ENCODE data around the gene KRT39.

The KRT39 gene

DNA sequence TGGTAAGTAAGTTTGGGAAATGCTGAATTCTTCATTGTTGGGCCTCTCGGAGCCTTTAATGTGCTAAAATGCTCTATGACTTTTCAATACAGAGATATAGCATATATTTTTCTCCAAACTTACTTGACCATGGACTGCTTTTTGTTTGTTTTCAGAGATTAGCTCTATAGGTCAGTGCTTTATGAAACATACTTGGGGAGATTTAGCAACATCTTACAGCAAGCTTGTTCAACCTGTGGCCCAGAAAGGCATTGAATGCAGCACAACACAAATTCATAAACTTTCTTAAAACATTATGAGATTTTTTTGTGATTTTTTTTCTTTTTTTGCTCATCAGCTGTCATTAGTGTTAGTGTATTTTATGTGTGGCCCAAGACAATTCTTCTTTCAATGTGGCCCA, 43.2 kb upstream of the KRT39 start:
- TF ChIP-seq ZNF384 (IDR thresholded peaks at IDR 0.05) (no peak), SUZ12 (IDR thresholded peaks at IDR 0.05) (no peak)
- CTCF ChIA-PET: no interaction called here

DNA sequence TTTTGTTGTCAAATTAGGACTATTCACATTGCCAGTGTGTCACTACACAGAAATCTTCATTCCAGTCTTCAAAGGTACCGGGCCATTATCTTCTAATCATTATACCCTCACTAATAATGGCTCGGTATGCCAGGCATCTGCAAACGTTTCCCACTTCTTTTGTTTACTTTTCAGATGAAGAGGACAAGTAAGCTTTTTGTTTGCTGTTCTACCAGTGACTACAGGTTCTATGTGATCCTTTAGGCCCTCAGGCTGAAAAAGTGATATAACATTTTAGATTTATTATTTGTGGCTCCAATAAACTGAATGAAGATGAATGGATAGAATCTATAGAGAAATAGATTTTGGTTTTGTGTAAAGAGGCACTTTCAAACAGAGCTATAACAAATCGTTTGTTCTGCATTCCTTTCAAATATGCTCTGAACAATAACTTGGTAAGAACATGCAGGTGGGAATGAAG, 42.6 kb upstream of the KRT39 start:
- no peak for DNase-seq (ENCODE audit: extremely low spot score)
- CTCF ChIA-PET: no interaction called here
- POLR2A ChIA-PET: no interaction called here
- TF ChIP-seq LEF1 (IDR thresholded peaks at IDR 0.05; ENCODE audit: borderline replicate concordance) (no peak), ZNF384 (IDR thresholded peaks at IDR 0.05) (no peak), NFRKB (IDR thresholded peaks at IDR 0.05) (no peak), ELF4 (IDR thresholded peaks at IDR 0.05) (no peak), HDGF (IDR thresholded peaks at IDR 0.05; ENCODE audit: borderline replicate concordance) (no peak)

More for the DNA sequence above, 43.2 kb upstream of the KRT39 start:
- no peak for DNase-seq (ENCODE audit: extremely low spot score)
- POLR2A ChIA-PET: no interaction called here

GRCh38 chr17:41008811-41009210, 42.1 kb upstream of the KRT39 start, which contains the start of gene KRTAP3-1:
Gene KRTAP3-1 (minus strand): TSS chr17:41009128. CDS start chr17:41009074, 54 bp downstream.
- DNase-seq (ENCODE audit: extremely low spot score): no peak
- TF ChIP-seq FOXM1 (IDR thresholded peaks at IDR 0.05; ENCODE audit: borderline replicate concordance) (no peak), TARDBP (IDR thresholded peaks at IDR 0.05) (no peak), ARNT (IDR thresholded peaks at IDR 0.05) (no peak), FOXK2 (IDR thresholded peaks at IDR 0.05) (no peak), LEF1 (IDR thresholded peaks at IDR 0.05; ENCODE audit: borderline replicate concordance) (no peak), ELF4 (IDR thresholded peaks at IDR 0.05) (no peak), ZNF384 (IDR thresholded peaks at IDR 0.05) (no peak), SP1 (IDR thresholded peaks at IDR 0.05) (no peak), L3MBTL2 (conservative IDR thresholded peaks at IDR 0.05) (no peak), CTBP1 (IDR thresholded peaks at IDR 0.05; ENCODE audit: borderline replicate concordance) (no peak), HDGF (IDR thresholded peaks at IDR 0.05; ENCODE audit: borderline replicate concordance) (no peak), SUZ12 (IDR thresholded peaks at IDR 0.05) (no peak), NFRKB (IDR thresholded peaks at IDR 0.05) (no peak), BHLHE40 (IDR thresholded peaks at IDR 0.05; ENCODE audit: borderline replicate concordance) (no peak), FOXA1 (IDR thresholded peaks at IDR 0.05) (no peak), PKNOX1 (IDR thresholded peaks at IDR 0.05) (no peak)
- ChIA-PET CTCF (no interaction called here), POLR2A (no interaction called here)

DNA sequence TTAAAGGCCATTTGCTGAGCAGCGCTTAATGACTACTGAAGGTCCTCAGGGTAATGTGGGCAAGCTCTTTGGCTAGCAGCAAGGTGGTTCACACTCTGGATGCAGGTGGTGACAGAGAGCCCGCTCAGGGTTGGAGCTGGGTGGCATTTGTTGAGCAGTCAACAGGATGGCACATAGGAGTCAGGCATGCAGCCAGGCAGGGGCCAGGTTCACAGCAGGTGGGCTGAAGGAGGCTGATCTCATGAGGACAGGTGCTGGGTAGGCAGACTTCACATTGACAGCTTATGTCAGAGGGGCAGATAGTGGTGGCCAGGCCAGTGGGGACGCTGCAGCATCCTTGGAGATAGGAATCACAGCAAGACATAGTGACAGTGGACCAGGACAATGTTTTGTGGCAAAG, 37.6 kb upstream of the KRT39 start:
- TF ChIP-seq ZNF384 (IDR thresholded peaks at IDR 0.05) (no peak), PKNOX1 (IDR thresholded peaks at IDR 0.05) (no peak), SUZ12 (IDR thresholded peaks at IDR 0.05) (no peak), FOXM1 (IDR thresholded peaks at IDR 0.05; ENCODE audit: borderline replicate concordance) (no peak), ARNT (IDR thresholded peaks at IDR 0.05) (no peak), SP1 (IDR thresholded peaks at IDR 0.05) (no peak), FOXK2 (IDR thresholded peaks at IDR 0.05) (no peak), HDGF (IDR thresholded peaks at IDR 0.05; ENCODE audit: borderline replicate concordance) (no peak)
- POLR2A ChIA-PET: no interaction called here
- CTCF ChIA-PET: no interaction called here
- no peak for DNase-seq (ENCODE audit: extremely low spot score)

DNA sequence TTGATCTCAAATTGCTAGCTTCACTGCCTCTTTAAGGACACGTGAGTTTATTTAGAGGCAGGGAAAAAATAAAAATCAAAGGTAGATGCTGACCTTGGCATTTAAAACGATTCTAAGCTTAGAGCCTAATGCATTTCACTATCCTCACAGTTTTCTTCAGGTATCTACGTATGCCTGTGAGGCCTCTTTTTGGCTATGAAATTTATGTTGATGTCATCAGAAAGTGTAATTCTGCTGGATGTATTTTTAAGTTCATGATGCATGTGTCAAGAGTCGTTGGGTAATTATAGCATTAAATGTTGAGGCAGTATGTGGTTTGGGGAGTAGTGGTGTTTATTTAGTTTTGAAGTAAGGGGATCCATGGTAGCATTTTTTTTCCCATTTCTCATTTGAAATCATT, 37.2 kb upstream of the KRT39 start:
- POLR2A ChIA-PET: no interaction called here
- TF ChIP-seq SP1 (IDR thresholded peaks at IDR 0.05) (no peak), BHLHE40 (IDR thresholded peaks at IDR 0.05; ENCODE audit: borderline replicate concordance) (no peak), FOXK2 (IDR thresholded peaks at IDR 0.05) (no peak), FOXM1 (IDR thresholded peaks at IDR 0.05; ENCODE audit: borderline replicate concordance) (no peak), NFRKB (IDR thresholded peaks at IDR 0.05) (no peak), ZNF384 (IDR thresholded peaks at IDR 0.05) (no peak), PKNOX1 (IDR thresholded peaks at IDR 0.05) (no peak), TARDBP (IDR thresholded peaks at IDR 0.05) (no peak), SUZ12 (IDR thresholded peaks at IDR 0.05) (no peak), FOXA1 (IDR thresholded peaks at IDR 0.05) (no peak), HDGF (IDR thresholded peaks at IDR 0.05; ENCODE audit: borderline replicate concordance) (no peak), L3MBTL2 (conservative IDR thresholded peaks at IDR 0.05) (no peak), CTBP1 (IDR thresholded peaks at IDR 0.05; ENCODE audit: borderline replicate concordance) (no peak), ARNT (IDR thresholded peaks at IDR 0.05) (no peak), ELF4 (IDR thresholded peaks at IDR 0.05) (no peak), LEF1 (IDR thresholded peaks at IDR 0.05; ENCODE audit: borderline replicate concordance) (no peak)
- CTCF ChIA-PET: no interaction called here
- no peak for DNase-seq (ENCODE audit: extremely low spot score)

DNA sequence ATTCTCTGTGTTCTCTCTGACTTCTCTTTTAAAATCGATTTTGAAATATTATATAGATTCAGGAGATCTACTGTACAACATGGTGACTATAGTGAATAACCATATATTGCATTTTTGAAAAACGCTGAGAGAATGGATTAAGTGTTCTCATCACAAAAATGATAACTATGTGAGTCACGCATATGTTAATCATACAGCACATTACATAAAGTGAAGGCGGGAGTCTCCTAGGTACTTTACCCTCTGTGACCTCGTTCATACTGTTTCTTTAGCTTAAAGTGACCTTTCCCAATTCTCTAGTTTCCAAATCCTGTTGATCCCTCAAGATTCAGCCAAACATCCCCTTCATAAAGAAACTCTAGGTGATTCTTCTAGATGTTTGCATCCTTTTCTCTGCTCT, 36.1 kb upstream of the KRT39 start:
- ChIA-PET POLR2A (no interaction called here), CTCF (no interaction called here)
- no peak for DNase-seq (ENCODE audit: extremely low spot score)
- no peak for TF ChIP-seq L3MBTL2 (conservative IDR thresholded peaks at IDR 0.05)
- no peak for TF ChIP-seq SP1 (IDR thresholded peaks at IDR 0.05)
- no peak for TF ChIP-seq HDGF (IDR thresholded peaks at IDR 0.05; ENCODE audit: borderline replicate concordance)
- no peak for TF ChIP-seq CTBP1 (IDR thresholded peaks at IDR 0.05; ENCODE audit: borderline replicate concordance)
- TF ChIP-seq FOXK2 (IDR thresholded peaks at IDR 0.05): no peak
- TF ChIP-seq FOXA1 (IDR thresholded peaks at IDR 0.05): no peak
- no peak for TF ChIP-seq BHLHE40 (IDR thresholded peaks at IDR 0.05; ENCODE audit: borderline replicate concordance)
- no peak for TF ChIP-seq ARNT (IDR thresholded peaks at IDR 0.05)
- TF ChIP-seq ZNF384 (IDR thresholded peaks at IDR 0.05): no peak
- TF ChIP-seq SUZ12 (IDR thresholded peaks at IDR 0.05): no peak
- TF ChIP-seq LEF1 (IDR thresholded peaks at IDR 0.05; ENCODE audit: borderline replicate concordance): no peak
- TF ChIP-seq PKNOX1 (IDR thresholded peaks at IDR 0.05): no peak
- TF ChIP-seq NFRKB (IDR thresholded peaks at IDR 0.05): no peak
- no peak for TF ChIP-seq TARDBP (IDR thresholded peaks at IDR 0.05)
- no peak for TF ChIP-seq FOXM1 (IDR thresholded peaks at IDR 0.05; ENCODE audit: borderline replicate concordance)
- no peak for TF ChIP-seq ELF4 (IDR thresholded peaks at IDR 0.05)

Measured in HEK293T (cell line).